Measurements from ENCODE around the gene TDP1. TPM values are rescaled to one million over a fixed set of nuclear protein-coding genes. Genes with fewer than 3 reads are reported as not detected.

TDP1 gene
- total and polyA plus RNA-seq, 4 donors, result 2.1 to 23.6 (median 8.5) TPM

- DNase-seq, result no peak
- 95 to 97% methylated on average over 3 of the region's 3 CpGs for WGBS, 2 donors
- Histone ChIP-seq H3K27ac (ENCODE audit: low read depth in 1 of 2, low read length in 1 of 2) (no peak overlapping the region), H3K9me3 (ENCODE audit: control insufficient read depth in 4 of 4, insufficient read depth in 3 of 4, low read length in 3 of 4) (peaks cover 0 to 2% (median 0%) of the 10 kb centered on the region in 4 donors), H3K27me3 (ENCODE audit: control insufficient read depth in 3 of 3, insufficient read depth in 3 of 3, low read length in 2 of 3) (no peaks in the 10 kb centered on the region), H3K4me1 (ENCODE audit: control insufficient read depth in 5 of 5, insufficient read depth in 5 of 5, low read length in 5 of 5) (peaks cover 0 to 3% (median 0%) of the 10 kb centered on the region in 5 donors), H3K4me3 (no peak overlapping the region), H3K9ac (ENCODE audit: insufficient read depth in 1 of 2, low read length in 2 of 2) (no peak overlapping the region), H3K36me3 (ENCODE audit: control insufficient read depth in 4 of 4, insufficient read depth in 4 of 4, low read length in 4 of 4) (peaks cover 12 to 26% (median 22%) of the 10 kb centered on the region in 4 donors)
- TF ChIP-seq, protein P1, sequence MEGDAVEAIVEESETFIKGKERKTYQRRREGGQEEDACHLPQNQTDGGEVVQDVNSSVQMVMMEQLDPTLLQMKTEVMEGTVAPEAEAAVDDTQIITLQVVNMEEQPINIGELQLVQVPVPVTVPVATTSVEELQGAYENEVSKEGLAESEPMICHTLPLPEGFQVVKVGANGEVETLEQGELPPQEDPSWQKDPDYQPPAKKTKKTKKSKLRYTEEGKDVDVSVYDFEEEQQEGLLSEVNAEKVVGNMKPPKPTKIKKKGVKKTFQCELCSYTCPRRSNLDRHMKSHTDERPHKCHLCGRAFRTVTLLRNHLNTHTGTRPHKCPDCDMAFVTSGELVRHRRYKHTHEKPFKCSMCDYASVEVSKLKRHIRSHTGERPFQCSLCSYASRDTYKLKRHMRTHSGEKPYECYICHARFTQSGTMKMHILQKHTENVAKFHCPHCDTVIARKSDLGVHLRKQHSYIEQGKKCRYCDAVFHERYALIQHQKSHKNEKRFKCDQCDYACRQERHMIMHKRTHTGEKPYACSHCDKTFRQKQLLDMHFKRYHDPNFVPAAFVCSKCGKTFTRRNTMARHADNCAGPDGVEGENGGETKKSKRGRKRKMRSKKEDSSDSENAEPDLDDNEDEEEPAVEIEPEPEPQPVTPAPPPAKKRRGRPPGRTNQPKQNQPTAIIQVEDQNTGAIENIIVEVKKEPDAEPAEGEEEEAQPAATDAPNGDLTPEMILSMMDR (IDR thresholded peaks at IDR 0.05; ENCODE audit: control extremely low read depth, extremely low read depth), result no peak
- ATAC-seq (ENCODE audit: insufficient read depth, low FRiP score), result no peak
Measured at GRCh38 chr14:89992273-89992672, 36.5 kb downstream of the TDP1 start.

GRCh38 chr14:89996963-89997362 is 41.2 kb downstream of the TDP1 start:
- H3K27ac ChIP-seq (ENCODE audit: low read depth in 1 of 2, low read length in 1 of 2), result no peak overlapping the region

GRCh38 chr14:90000935-90001334 is 45.2 kb downstream of the TDP1 start:
- Histone ChIP-seq H3K27ac (ENCODE audit: low read depth in 1 of 2, low read length in 1 of 2) (no peak overlapping the region), H3K9ac (ENCODE audit: insufficient read depth in 1 of 2, low read length in 2 of 2) (no peak overlapping the region), H3K4me3 (no peak overlapping the region), H3K4me1 (ENCODE audit: control insufficient read depth in 5 of 5, insufficient read depth in 5 of 5, low read length in 5 of 5) (no peaks in the 10 kb centered on the region), H3K27me3 (ENCODE audit: control insufficient read depth in 3 of 3, insufficient read depth in 3 of 3, low read length in 2 of 3) (no peaks in the 10 kb centered on the region), H3K36me3 (ENCODE audit: control insufficient read depth in 4 of 4, insufficient read depth in 4 of 4, low read length in 4 of 4) (peaks cover 0 to 15% (median 14%) of the 10 kb centered on the region in 4 donors), H3K9me3 (ENCODE audit: control insufficient read depth in 4 of 4, insufficient read depth in 3 of 4, low read length in 3 of 4) (no peaks in the 10 kb centered on the region)
- TF ChIP-seq, protein P1 (IDR thresholded peaks at IDR 0.05; ENCODE audit: control extremely low read depth, extremely low read depth), result no peak
- WGBS, 2 donors, result 77 to 93% methylated on average over 2 of the region's 2 CpGs
- no peak for DNase-seq
- ATAC-seq (ENCODE audit: insufficient read depth, low FRiP score), result no peak

More at GRCh38 chr14:89996963-89997362, 41.2 kb downstream of the TDP1 start:
- Histone ChIP-seq H3K9me3 (ENCODE audit: control insufficient read depth in 4 of 4, insufficient read depth in 3 of 4, low read length in 3 of 4) (peaks cover 0 to 2% (median 0%) of the 10 kb centered on the region in 4 donors), H3K27me3 (ENCODE audit: control insufficient read depth in 3 of 3, insufficient read depth in 3 of 3, low read length in 2 of 3) (no peaks in the 10 kb centered on the region), H3K36me3 (ENCODE audit: control insufficient read depth in 4 of 4, insufficient read depth in 4 of 4, low read length in 4 of 4) (peaks cover 12 to 33% (median 21%) of the 10 kb centered on the region in 4 donors), H3K4me3 (no peak overlapping the region), H3K4me1 (ENCODE audit: control insufficient read depth in 5 of 5, insufficient read depth in 5 of 5, low read length in 5 of 5) (no peaks in the 10 kb centered on the region), H3K9ac (ENCODE audit: insufficient read depth in 1 of 2, low read length in 2 of 2) (no peak overlapping the region)
- 52 to 88% methylated on average over 1 of the region's 1 CpG for WGBS, 2 donors
- TF ChIP-seq, protein P1 (IDR thresholded peaks at IDR 0.05; ENCODE audit: control extremely low read depth, extremely low read depth), result no peak
- DNase-seq (no peak), ATAC-seq (ENCODE audit: insufficient read depth, low FRiP score) (no peak)

Data from lung (tissue), 12 donors.